Activated CD4-positive, alpha-beta T cell treated with anti-CD3 and anti-CD28 coated beads, Interleukin-10, Interleukin-2, amounts not matched to agents 100 ng/mL and 50 ng/mL, durations not matched to agents 16 hours and 8 hours (primary cell): ENCODE measurements around the gene HINT2.

Experiments
- DNase-seq: peaks from one replicate; pipeline ENCODE4 v3.0.0-alpha.2; 2020

The HINT2 gene

GRCh38 chr9:35814841-35815543 lies at the start of gene HINT2:
Gene HINT2, minus strand, starts transcription at chr9:35815042. Its CDS starts 63 bp downstream, at chr9:35814979.
- DNase-seq, result peak; percentile 98

GRCh38 chr9:35863583-35863982 lies 48.7 kb upstream of the HINT2 start:
- DNase-seq, result no peak

GRCh38 chr9:35862328-35862727 lies 47.5 kb upstream of the HINT2 start:
- DNase-seq, result no peak

GRCh38 chr9:35861161-35861897 lies 46.5 kb upstream of the HINT2 start:
- DNase-seq, result no peak

GRCh38 chr9:35859990-35860339 lies 45.1 kb upstream of the HINT2 start:
- DNase-seq, result no peak

GRCh38 chr9:35859310-35859989 lies 44.6 kb upstream of the HINT2 start:
- DNase-seq, result no peak

GRCh38 chr9:35858458-35858857 lies 43.6 kb upstream of the HINT2 start:
- no peak for DNase-seq

GRCh38 chr9:35856882-35857281 lies 42.0 kb upstream of the HINT2 start:
- no peak for DNase-seq

- no peak for DNase-seq
Observed at GRCh38 chr9:35856206-35856605, 41.4 kb upstream of the HINT2 start.

- DNase-seq, result no peak
Observed at GRCh38 chr9:35854091-35854762, 39.4 kb upstream of the HINT2 start.

- DNase-seq, result no peak
Observed at GRCh38 chr9:35852876-35853865, 38.3 kb upstream of the HINT2 start.

GRCh38 chr9:35852267-35852815 lies 37.5 kb upstream of the HINT2 start:
- DNase-seq, result no peak

GRCh38 chr9:35847792-35848572 lies 33.1 kb upstream of the HINT2 start:
- DNase-seq, result peak; percentile 13

- DNase-seq, result no peak
Observed at GRCh38 chr9:35845824-35846771, 31.3 kb upstream of the HINT2 start.

GRCh38 chr9:35844628-35845270 lies 29.9 kb upstream of the HINT2 start:
- peak; percentile 23 for DNase-seq

- DNase-seq, result no peak
Observed at GRCh38 chr9:35842795-35843194, 28.0 kb upstream of the HINT2 start.

- DNase-seq, result no peak
Observed at GRCh38 chr9:35842020-35842745, 27.3 kb upstream of the HINT2 start.

- no peak for DNase-seq
Observed at GRCh38 chr9:35841645-35841900, 26.7 kb upstream of the HINT2 start.
